ENCODE measurements around the gene DPP6. TPM values are rescaled to one million over a fixed set of nuclear protein-coding genes. Genes with fewer than 3 reads are reported as not detected.

DPP6 gene
- polyA plus RNA-seq, 1 of the 3 experiments (the other 2 are of a cell fraction): not detected

DNA sequence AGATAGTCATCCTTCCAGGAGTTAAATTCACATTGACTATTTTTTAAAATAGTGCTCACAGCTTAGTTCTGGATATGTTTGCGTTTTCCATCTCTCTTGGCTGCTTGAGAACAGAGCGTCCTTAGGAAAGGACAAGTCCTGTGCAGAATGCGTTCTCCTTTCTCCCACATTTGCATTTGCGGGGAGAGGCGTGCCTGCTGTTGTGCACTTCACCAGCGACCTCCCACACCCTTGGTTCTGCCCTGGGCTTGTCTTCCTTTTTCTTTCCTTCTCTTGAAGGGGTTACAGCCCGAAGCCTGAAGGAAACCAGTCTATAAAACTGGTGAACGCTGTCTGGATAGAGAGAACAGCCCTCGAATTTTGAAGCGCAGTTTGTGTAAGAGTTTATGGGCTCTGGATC lies 367.1 kb downstream of the DPP6 start:
- WGBS (ENCODE audit: low lambda C conversion rate): 27% methylated on average over 10 of the region's 10 CpGs
- ChIA-PET CTCF (interaction anchor here (1.2 kb wide), 1 partner anchor 84 kb away, joined by 4 read pairs; no protein-coding TSS in a partner anchor), POLR2A (no interaction called here)

More for the DNA sequence above, 367.1 kb downstream of the DPP6 start:
- Histone ChIP-seq H3K36me3 (replicated peaks in 1 of 2; ENCODE audit: control insufficient read depth in 1 of 2, insufficient read depth in 2 of 2, low read length in 1 of 2) (no peaks in the 10 kb centered on the region), H3K9ac (no peak overlapping the region), H4K20me1 (ENCODE audit: insufficient read depth) (no peaks in the 10 kb centered on the region), H3K9me3 (peaks cover 5% of the 10 kb centered on the region; the same call in 1 of the 2 replicates), H3K4me3 (ENCODE audit: low read depth in 2 of 2, low read length in 1 of 2) (no peak overlapping the region), H3F3A (replicated peaks; ENCODE audit: insufficient read depth) (no peaks in the 10 kb centered on the region), H3K79me2 (ENCODE audit: insufficient read depth) (no peaks in the 10 kb centered on the region), H3K4me1 (ENCODE audit: control insufficient read depth in 1 of 2, insufficient read depth in 2 of 2, low read depth in 1 of 2, low read length in 1 of 2) (no peaks in the 10 kb centered on the region), H3K9me2 (no peaks in the 10 kb centered on the region), H3K27me3 (ENCODE audit: insufficient read depth) (no peaks in the 10 kb centered on the region), H2AFZ (ENCODE audit: low read depth) (no peak overlapping the region), H3K4me2 (no peak overlapping the region), H3K27ac (ENCODE audit: low read depth in 2 of 2, low read length in 1 of 2) (no peak overlapping the region)
- no peak for DNase-seq
- TF ChIP-seq EP300 (IDR thresholded peaks at IDR 0.05; ENCODE audit: borderline replicate concordance in 1 of 2, low read depth in 1 of 2, low read length in 1 of 2) (no peak), TCF12 (IDR thresholded peaks at IDR 0.05) (no peak), REST (IDR thresholded peaks at IDR 0.05; ENCODE audit: low read depth, low read length) (no peak), FOXJ3 (CRISPR knock-in tag; IDR thresholded peaks at IDR 0.05) (no peak), MEF2A (IDR thresholded peaks at IDR 0.05; ENCODE audit: borderline replicate concordance, low read depth) (no peak), IRF3 (IDR thresholded peaks at IDR 0.05; ENCODE audit: low read depth, low read length) (no peak)
- TF ChIP-seq, protein P1, sequence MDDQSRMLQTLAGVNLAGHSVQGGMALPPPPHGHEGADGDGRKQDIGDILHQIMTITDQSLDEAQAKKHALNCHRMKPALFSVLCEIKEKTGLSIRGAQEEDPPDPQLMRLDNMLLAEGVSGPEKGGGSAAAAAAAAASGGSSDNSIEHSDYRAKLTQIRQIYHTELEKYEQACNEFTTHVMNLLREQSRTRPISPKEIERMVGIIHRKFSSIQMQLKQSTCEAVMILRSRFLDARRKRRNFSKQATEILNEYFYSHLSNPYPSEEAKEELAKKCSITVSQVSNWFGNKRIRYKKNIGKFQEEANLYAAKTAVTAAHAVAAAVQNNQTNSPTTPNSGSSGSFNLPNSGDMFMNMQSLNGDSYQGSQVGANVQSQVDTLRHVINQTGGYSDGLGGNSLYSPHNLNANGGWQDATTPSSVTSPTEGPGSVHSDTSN (IDR thresholded peaks at IDR 0.05): no peak
- TF ChIP-seq, protein P2, sequence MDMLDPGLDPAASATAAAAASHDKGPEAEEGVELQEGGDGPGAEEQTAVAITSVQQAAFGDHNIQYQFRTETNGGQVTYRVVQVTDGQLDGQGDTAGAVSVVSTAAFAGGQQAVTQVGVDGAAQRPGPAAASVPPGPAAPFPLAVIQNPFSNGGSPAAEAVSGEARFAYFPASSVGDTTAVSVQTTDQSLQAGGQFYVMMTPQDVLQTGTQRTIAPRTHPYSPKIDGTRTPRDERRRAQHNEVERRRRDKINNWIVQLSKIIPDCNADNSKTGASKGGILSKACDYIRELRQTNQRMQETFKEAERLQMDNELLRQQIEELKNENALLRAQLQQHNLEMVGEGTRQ (IDR thresholded peaks at IDR 0.05; ENCODE audit: borderline replicate concordance, low read depth, low read length): no peak
- TF ChIP-seq, protein P3, sequence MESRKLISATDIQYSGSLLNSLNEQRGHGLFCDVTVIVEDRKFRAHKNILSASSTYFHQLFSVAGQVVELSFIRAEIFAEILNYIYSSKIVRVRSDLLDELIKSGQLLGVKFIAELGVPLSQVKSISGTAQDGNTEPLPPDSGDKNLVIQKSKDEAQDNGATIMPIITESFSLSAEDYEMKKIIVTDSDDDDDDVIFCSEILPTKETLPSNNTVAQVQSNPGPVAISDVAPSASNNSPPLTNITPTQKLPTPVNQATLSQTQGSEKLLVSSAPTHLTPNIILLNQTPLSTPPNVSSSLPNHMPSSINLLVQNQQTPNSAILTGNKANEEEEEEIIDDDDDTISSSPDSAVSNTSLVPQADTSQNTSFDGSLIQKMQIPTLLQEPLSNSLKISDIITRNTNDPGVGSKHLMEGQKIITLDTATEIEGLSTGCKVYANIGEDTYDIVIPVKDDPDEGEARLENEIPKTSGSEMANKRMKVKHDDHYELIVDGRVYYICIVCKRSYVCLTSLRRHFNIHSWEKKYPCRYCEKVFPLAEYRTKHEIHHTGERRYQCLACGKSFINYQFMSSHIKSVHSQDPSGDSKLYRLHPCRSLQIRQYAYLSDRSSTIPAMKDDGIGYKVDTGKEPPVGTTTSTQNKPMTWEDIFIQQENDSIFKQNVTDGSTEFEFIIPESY (IDR thresholded peaks at IDR 0.05; ENCODE audit: borderline replicate concordance, low read depth): no peak
